GM10266 (cell line): ENCODE results near the gene SLC25A21.

Experiments used
- DNase-seq: peaks from one replicate; pipeline ENCODE4 v3.0.0; 2012; ENCODE audit errors: extremely low spot score
- CTCF ChIP-seq: IDR thresholded peaks from 2 replicates; pipeline ENCODE4 v1.5.1; 2012; ENCODE audit warnings: mild to moderate bottlenecking, low read depth; ENCODE audit not compliant: control insufficient read depth, insufficient read depth; ENCODE audit errors: missing control alignments

SLC25A21 gene

DNA sequence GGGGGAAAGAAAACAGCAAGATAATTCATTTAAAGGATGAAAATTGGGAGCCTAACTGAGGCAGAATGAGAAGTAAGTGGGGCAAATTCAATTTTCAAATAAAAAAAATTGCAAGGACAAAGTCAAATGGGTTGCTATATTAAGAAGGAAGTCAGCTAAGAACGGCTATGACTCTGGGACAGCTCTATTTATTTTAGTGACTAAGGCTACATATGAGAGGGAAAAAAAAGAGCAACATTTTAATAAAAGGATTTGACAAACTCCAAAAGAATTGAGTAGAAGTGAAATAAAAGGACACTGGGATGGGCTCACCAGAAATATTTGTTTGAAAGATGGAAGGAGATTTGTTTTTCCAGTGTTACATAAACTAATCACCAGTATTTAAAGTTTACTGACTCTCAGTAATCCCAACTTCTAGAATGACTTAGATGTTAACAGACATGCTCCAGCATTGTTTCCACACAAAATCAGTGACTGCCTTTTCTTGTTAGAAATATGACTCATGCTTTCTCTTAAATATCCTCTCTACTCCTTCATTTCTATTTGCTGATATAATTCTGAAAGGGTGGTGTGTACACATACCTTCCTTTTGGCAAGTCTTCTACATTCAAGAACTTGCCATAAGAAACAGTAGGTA, 198.5 kb downstream of the SLC25A21 start:
- DNase-seq = no peak
- no peak for TF ChIP-seq CTCF

DNA sequence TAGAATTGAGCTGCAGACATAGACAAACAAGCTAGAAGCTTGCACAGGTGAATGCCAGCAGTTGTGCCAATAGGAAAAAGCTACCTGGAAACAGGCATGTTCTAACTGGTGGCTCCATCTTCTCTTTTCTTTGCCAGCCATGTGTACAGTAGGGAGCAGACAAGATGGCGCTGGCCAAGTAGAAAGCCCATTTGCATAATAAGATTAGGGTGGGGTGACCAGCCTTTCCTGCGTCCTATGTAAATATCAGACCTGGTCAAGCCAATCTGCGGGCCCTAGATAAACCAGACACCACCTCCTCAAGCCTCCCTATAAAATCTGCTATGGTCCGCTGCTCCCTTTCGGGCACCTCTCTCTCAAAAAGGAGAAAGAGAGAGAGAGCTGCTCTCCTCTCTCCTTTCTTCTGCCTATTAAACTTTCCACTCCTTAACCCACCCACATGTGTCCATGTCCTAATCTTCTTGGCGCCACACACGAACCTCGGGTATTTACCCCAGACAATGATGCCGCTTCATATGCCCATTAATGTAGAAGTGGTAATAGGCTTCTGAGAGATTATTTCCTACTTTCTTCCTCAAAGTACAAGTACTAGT, 201.0 kb downstream of the SLC25A21 start:
- TF ChIP-seq CTCF = no peak
- no peak for DNase-seq

DNA sequence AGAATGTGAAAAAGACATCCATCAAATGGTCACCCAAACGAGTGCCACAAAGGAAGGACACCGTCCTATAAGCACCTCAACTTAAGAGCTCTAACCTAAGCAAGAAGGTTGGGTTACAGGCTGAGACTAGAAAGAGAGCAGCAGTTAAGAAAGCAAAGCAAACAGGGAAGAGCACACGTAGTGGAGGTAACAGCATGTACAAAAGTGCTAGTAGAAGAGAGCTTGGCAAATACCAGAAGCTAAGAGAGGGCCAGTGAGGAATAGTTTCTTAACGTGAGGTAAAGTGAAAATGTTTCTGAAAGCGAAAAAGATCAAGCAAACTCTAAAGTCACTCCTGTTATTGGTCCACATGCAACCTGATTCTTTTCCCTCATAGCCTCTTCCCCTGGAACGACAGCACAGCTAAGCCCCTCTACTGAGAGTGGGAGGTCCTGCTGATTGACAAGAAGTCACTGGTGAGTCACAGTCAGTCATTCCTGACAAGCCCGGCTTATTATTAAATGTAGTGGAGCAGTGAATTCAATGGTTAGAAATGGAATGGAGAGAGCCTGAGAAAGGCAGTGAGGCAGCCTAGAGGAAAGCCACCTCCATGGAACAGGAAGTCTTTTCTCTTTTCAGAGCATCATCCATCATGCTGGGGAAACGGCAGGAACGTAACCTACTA, 204.4 kb downstream of the SLC25A21 start:
- TF ChIP-seq CTCF = no peak
- DNase-seq = no peak

- TF ChIP-seq CTCF = no peak
- DNase-seq = no peak
These were observed 216.4 kb downstream of the SLC25A21 start for GRCh38 chr14:36955967-36956366.

- TF ChIP-seq CTCF = no peak
- no peak for DNase-seq
These were observed 217.0 kb downstream of the SLC25A21 start for GRCh38 chr14:36955376-36955775.

DNA sequence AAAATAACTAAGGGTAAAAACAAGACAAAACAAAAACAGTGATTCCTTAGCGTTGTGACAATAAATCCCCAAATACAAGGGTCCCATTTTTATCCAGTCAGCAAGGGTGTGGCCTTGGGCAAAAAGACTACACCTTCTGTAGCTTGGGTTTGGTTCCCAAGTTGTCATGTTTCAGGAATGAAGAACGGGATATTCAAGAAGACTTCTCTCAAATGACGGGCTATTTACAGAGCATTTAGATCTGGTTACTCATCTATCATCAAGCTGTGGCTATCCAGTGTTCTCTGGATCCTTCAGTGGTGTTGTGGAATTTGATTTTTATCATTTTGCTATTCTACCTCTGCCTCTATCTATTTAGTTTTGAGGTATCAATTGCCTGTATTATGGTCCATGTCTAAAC, 219.7 kb downstream of the SLC25A21 start:
- no peak for DNase-seq
- TF ChIP-seq CTCF = no peak

GRCh38 chr14:36951380-36951911, 221.0 kb downstream of the SLC25A21 start:
- DNase-seq = no peak
- no peak for TF ChIP-seq CTCF
